CD4-positive, alpha-beta T cell (primary cell): ENCODE measurements around the gene ITGB8. TPM values are rescaled to one million over a fixed set of nuclear protein-coding genes. Genes with fewer than 3 reads are reported as not detected.

Experiments used
- ATAC-seq: fragments of 200-7000 bp; cut with Tn5 transposase; one replicate; pipeline ENCODE4 v1.10.0; 2022; ENCODE audit warnings: mild to moderate bottlenecking; ENCODE audit not compliant: poor library complexity
- CTCF ChIA-PET: fragments of 350-600 bp; sonication (Branson Sonifier 250); formaldehyde crosslinking; loops from one replicate; lab custom pipeline; 2021; ENCODE audit warnings: antibody characterized with exemption, inconsistent platforms; lab: Charles Lee
- POLR2A ChIA-PET: fragments of 350-600 bp; sonication (Branson Sonifier 250); formaldehyde crosslinking; loops from one replicate; lab custom pipeline; 2021; ENCODE audit warnings: antibody characterized with exemption, inconsistent platforms; lab: Charles Lee
- DNase-seq, 14 experiments: peaks; one replicate each; pipeline ENCODE4 v3.0.0-alpha.2; 2013 to 2020; ENCODE audit warnings: mixed read lengths in 2 of 14
- H3K27ac ChIP-seq, 2 donors: one replicate each; pipeline versions ENCODE4 v1.5.1 to v1.7.0; 2013; ENCODE audit warnings: low read length in 2 of 2, low read depth in 1 of 2, mild to moderate bottlenecking in 1 of 2
- H3K27me3 ChIP-seq, 2 experiments: 1 replicate in 1 of 2; 2 replicates in 1 of 2; pipeline versions ENCODE4 v1.6.1 to v1.7.0; 2013; ENCODE audit warnings: low read length in 2 of 2, control low read depth in 1 of 2, mild to moderate bottlenecking in 1 of 2, moderate library complexity in 1 of 2; ENCODE audit not compliant: insufficient read depth in 2 of 2, control insufficient read depth in 1 of 2
- H3K36me3 ChIP-seq: one replicate; pipeline ENCODE4 v1.6.1; 2013; ENCODE audit warnings: low read length, control low read depth; ENCODE audit not compliant: insufficient read depth
- H3K4me1 ChIP-seq: one replicate; pipeline ENCODE4 v1.6.1; 2013; ENCODE audit warnings: low read length, control low read depth; ENCODE audit not compliant: insufficient read depth
- H3K4me3 ChIP-seq: one replicate; pipeline ENCODE4 v1.5.1; 2013; ENCODE audit warnings: mild to moderate bottlenecking, low read length, moderate library complexity
- H3K9me3 ChIP-seq, 2 experiments: 1 replicate in 1 of 2; 2 replicates in 1 of 2; pipeline versions ENCODE4 v1.6.1 to v1.7.0; 2013; ENCODE audit warnings: low read length in 2 of 2, mild to moderate bottlenecking in 2 of 2, control low read depth in 1 of 2, moderate library complexity in 1 of 2; ENCODE audit not compliant: control insufficient read depth in 1 of 2, insufficient read depth in 1 of 2
- H3K27ac Mint-ChIP-seq: one replicate; pipeline ENCODE4 v1.8.0; 2020; ENCODE audit warnings: mixed read lengths
- H3K27me3 Mint-ChIP-seq: one replicate; pipeline ENCODE4 v1.8.0; 2021; ENCODE audit warnings: mixed read lengths
- H3K36me3 Mint-ChIP-seq: one replicate; pipeline ENCODE4 v1.8.0; 2021; ENCODE audit warnings: low read depth, mixed read lengths
- H3K4me1 Mint-ChIP-seq: one replicate; pipeline ENCODE4 v1.8.0; 2021; ENCODE audit warnings: low read depth, mixed read lengths
- H3K4me3 Mint-ChIP-seq: one replicate; pipeline ENCODE4 v1.8.0; 2020; ENCODE audit warnings: mild to moderate bottlenecking, mixed read lengths
- H3K9me3 Mint-ChIP-seq: one replicate; pipeline ENCODE4 v1.8.0; 2020; ENCODE audit warnings: mixed read lengths
- intact Hi-C, 2 experiments: fragments of 100-400 bp; cut with DNase I in 1 of 2; cut with micrococcal nuclease in 1 of 2; formaldehyde crosslinking; loops; one replicate each; pipeline versions ENCODE4 v1.15.1 to v1.9.0; 2023 to 2025; cut with DNase I, micrococcal nuclease
- total RNA-seq, 174 experiments: library from RNA in 2 of 174; stranded (reverse) in 2 of 174; gene quantifications; one replicate each; pipeline ENCODE4 v1.2.3 and lab custom pipeline; 2021 to 2026
- TF ChIP-seq, protein P1 (sequence below): fragments of 200-600 bp; IDR thresholded peaks from one replicate; pipeline ENCODE4 v1.8.0; 2022; ENCODE audit warnings: antibody characterized with exemption, mild to moderate bottlenecking

ITGB8 gene
- total RNA-seq, 2 experiments from 2014 or later = not detected

- ChIA-PET CTCF (no interaction called here), POLR2A (no interaction called here)
- no peak for DNase-seq
- H3K27ac ChIP-seq = no peak overlapping the region
- Mint-ChIP-seq H3K4me3 (no peak overlapping the region), H3K36me3 (no peaks in the 10 kb centered on the region), H3K4me1 (no peaks in the 10 kb centered on the region), H3K9me3 (no peaks in the 10 kb centered on the region), H3K27ac (no peak overlapping the region), H3K27me3 (no peaks in the 10 kb centered on the region)
- no peaks in the 10 kb centered on the region for H3K27me3 ChIP-seq
- no peaks in the 10 kb centered on the region for H3K4me1 ChIP-seq
- no peak for ATAC-seq
- intact Hi-C loops = no loop called here
- no peaks in the 10 kb centered on the region for H3K9me3 ChIP-seq
- H3K4me3 ChIP-seq = no peak overlapping the region
- TF ChIP-seq, protein P1, sequence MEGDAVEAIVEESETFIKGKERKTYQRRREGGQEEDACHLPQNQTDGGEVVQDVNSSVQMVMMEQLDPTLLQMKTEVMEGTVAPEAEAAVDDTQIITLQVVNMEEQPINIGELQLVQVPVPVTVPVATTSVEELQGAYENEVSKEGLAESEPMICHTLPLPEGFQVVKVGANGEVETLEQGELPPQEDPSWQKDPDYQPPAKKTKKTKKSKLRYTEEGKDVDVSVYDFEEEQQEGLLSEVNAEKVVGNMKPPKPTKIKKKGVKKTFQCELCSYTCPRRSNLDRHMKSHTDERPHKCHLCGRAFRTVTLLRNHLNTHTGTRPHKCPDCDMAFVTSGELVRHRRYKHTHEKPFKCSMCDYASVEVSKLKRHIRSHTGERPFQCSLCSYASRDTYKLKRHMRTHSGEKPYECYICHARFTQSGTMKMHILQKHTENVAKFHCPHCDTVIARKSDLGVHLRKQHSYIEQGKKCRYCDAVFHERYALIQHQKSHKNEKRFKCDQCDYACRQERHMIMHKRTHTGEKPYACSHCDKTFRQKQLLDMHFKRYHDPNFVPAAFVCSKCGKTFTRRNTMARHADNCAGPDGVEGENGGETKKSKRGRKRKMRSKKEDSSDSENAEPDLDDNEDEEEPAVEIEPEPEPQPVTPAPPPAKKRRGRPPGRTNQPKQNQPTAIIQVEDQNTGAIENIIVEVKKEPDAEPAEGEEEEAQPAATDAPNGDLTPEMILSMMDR = no peak
- H3K36me3 ChIP-seq = no peaks in the 10 kb centered on the region
These were observed 27.8 kb upstream of the ITGB8 start for GRCh38 chr7:20302891-20303290.

- Mint-ChIP-seq H3K4me1 (no peaks in the 10 kb centered on the region), H3K9me3 (no peaks in the 10 kb centered on the region), H3K27me3 (no peaks in the 10 kb centered on the region), H3K36me3 (no peaks in the 10 kb centered on the region), H3K4me3 (no peak overlapping the region), H3K27ac (no peak overlapping the region)
- intact Hi-C loops = no loop called here
- Histone ChIP-seq H3K36me3 (no peaks in the 10 kb centered on the region), H3K4me1 (no peaks in the 10 kb centered on the region), H3K9me3 (no peaks in the 10 kb centered on the region), H3K27me3 (no peaks in the 10 kb centered on the region), H3K4me3 (no peak overlapping the region), H3K27ac (no peak overlapping the region)
- ChIA-PET CTCF (no interaction called here), POLR2A (no interaction called here)
- DNase-seq (no peak), ATAC-seq (no peak)
- TF ChIP-seq, protein P1 = no peak
These were observed 26.3 kb upstream of the ITGB8 start for GRCh38 chr7:20304366-20304765.

- Mint-ChIP-seq H3K4me1 (no peaks in the 10 kb centered on the region), H3K27me3 (no peaks in the 10 kb centered on the region), H3K27ac (no peak overlapping the region), H3K9me3 (no peaks in the 10 kb centered on the region), H3K4me3 (no peak overlapping the region), H3K36me3 (no peaks in the 10 kb centered on the region)
- ChIA-PET CTCF (no interaction called here), POLR2A (no interaction called here)
- Histone ChIP-seq H3K9me3 (no peaks in the 10 kb centered on the region), H3K4me1 (no peaks in the 10 kb centered on the region), H3K4me3 (no peak overlapping the region), H3K36me3 (no peaks in the 10 kb centered on the region), H3K27me3 (no peaks in the 10 kb centered on the region), H3K27ac (no peak overlapping the region)
- no peak for DNase-seq
- TF ChIP-seq, protein P1 = no peak
- intact Hi-C loops = loop anchor here in 1 of 2 experiments (5.0 kb wide), 1 partner anchor 593 kb away; no protein-coding TSS in a partner anchor
- no peak for ATAC-seq
These were observed 25.0 kb upstream of the ITGB8 start for GRCh38 chr7:20305726-20306125.
